MM.1S (cell line): ENCODE measurements around the gene PRAMEF26.
"Not testable (repeated sequence)": the region's sequence is repeated elsewhere in the genome, so short reads cannot be mapped to it uniquely, and the experiment has no call there.

Experiments used
- EZH2 ChIP-seq: fragments of 300-600 bp; sonication (generic); optimal IDR thresholded peaks from 2 replicates; pipeline ENCODE3; 2017; ENCODE audit warnings: low read depth, mild to moderate bottlenecking, antibody characterized with exemption, low read length, mixed read lengths
- EZH2phosphoT487 ChIP-seq: fragments of 300-600 bp; sonication (generic); IDR thresholded peaks from 2 replicates; pipeline ENCODE4 v1.6.1; 2018; ENCODE audit warnings: antibody characterized with exemption, low read length
- TF ChIP-seq, protein P1 (sequence below): fragments of 300-600 bp; sonication (generic); IDR thresholded peaks from 2 replicates; pipeline ENCODE4 v1.5.1; 2016; ENCODE audit warnings: antibody characterized with exemption, low read length, mixed read lengths

DNA sequence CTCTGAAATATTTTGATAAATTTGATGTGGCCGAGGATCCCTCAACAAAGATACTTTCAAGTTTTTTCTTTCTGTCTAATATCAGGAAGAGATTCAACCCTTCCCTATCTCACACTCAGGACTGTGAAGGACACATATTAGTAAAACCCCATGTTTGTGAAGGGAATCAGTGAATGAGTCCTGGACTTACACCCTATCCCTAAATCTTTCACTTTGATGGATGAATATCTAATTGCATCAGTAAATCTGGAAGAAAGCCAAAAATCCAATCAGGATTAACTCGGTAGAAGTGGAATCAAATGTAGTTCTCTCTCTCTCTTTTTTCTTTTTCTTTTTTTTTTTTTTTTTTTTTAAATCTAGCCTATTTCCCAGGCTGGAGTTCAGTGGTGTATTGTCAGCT, 15.7 kb upstream of the PRAMEF26 start, which contains the start of gene PRAMEF9:
- TF ChIP-seq, protein P1, sequence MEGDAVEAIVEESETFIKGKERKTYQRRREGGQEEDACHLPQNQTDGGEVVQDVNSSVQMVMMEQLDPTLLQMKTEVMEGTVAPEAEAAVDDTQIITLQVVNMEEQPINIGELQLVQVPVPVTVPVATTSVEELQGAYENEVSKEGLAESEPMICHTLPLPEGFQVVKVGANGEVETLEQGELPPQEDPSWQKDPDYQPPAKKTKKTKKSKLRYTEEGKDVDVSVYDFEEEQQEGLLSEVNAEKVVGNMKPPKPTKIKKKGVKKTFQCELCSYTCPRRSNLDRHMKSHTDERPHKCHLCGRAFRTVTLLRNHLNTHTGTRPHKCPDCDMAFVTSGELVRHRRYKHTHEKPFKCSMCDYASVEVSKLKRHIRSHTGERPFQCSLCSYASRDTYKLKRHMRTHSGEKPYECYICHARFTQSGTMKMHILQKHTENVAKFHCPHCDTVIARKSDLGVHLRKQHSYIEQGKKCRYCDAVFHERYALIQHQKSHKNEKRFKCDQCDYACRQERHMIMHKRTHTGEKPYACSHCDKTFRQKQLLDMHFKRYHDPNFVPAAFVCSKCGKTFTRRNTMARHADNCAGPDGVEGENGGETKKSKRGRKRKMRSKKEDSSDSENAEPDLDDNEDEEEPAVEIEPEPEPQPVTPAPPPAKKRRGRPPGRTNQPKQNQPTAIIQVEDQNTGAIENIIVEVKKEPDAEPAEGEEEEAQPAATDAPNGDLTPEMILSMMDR, result not testable (repeated sequence)
- TF ChIP-seq EZH2, EZH2phosphoT487: not testable (repeated sequence)
